Measurements from ENCODE around the gene HLA-E.
"Not testable (repeated sequence)": the region's sequence is repeated elsewhere in the genome, so short reads cannot be mapped to it uniquely, and the experiment has no call there.

DNA sequence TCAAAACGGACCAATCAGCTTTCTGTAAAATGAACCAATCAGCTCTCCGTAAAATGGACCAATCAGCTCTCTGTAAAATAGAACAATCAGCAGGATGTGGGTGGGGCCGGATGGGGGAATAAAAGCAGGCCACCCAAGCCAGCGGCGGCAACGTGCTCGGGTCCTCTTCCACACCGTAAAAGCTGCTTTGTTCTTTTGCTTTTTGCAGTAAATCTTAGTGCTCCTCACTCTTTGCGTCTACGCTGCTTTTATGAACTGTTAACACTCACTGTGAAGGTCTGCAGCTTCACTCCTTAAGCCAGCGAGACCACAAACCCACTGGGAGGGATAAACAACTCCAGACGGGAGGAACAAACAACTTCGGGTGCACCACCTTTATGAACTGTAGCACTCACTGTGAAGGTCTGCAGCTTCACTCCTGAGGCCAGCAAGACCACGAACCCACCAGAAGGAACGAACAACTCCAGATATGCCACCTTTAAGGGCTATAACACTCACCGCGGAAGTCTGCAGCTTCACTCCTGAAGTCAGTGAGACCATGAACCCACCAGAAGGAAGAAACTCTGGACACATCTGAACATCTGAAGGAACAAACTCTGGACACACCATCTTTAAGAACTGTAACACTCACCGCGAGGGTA, 29.3 kb downstream of the HLA-E start:
- TF ChIP-seq NR2F2 (IDR thresholded peaks at IDR 0.05; ENCODE audit: borderline replicate concordance, low read depth); CTCF (CRISPR knock-in tag; IDR thresholded peaks at IDR 0.05); POLR2A (IDR thresholded peaks at IDR 0.05; ENCODE audit: insufficient read depth in 1 of 2, low read depth in 2 of 2, low read length in 2 of 2); NONO (IDR thresholded peaks at IDR 0.05); NONO (CRISPR knock-in tag; conservative IDR thresholded peaks at IDR 0.05): not testable (repeated sequence)
